ENCODE data around the gene PCDHGB6.
A peak's percentile ranks its signal among the peaks of the same experiment; 100 is the strongest.
"Not testable (repeated sequence)": the region's sequence is repeated elsewhere in the genome, so short reads cannot be mapped to it uniquely, and the experiment has no call there.

Gene PCDHGB6

DNA sequence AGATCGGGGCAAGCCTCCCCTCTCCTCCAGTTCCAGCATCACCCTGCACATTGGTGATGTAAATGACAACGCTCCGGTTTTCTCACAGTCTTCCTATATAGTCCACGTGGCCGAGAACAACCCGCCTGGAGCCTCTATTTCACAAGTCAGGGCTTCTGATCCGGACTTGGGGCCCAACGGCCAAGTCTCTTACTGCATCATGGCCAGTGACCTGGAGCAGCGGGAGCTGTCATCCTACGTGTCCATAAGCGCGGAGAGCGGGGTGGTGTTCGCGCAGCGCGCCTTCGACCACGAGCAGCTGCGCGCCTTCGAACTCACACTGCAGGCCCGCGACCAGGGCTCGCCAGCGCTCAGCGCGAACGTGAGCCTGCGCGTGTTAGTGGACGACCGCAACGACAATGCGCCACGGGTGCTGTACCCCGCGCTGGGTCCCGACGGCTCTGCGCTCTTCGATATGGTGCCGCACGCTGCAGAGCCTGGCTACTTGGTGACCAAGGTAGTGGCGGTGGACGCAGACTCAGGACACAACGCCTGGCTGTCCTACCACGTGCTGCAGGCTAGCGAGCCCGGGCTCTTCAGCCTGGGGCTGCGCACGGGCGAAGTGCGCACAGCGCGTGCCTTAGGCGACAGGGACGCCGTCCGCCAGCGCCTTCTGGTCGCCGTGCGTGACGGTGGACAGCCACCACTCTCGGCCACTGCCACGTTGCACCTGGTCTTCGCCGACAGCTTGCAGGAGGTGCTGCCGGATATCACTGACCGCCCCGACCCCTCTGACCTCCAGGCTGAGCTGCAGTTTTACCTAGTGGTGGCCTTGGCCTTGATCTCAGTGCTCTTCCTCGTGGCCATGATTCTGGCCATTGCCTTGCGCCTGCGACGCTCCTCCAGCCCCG lies 18.4 kb upstream of the PCDHGB6 start:
- DNase-seq = no peak

DNA sequence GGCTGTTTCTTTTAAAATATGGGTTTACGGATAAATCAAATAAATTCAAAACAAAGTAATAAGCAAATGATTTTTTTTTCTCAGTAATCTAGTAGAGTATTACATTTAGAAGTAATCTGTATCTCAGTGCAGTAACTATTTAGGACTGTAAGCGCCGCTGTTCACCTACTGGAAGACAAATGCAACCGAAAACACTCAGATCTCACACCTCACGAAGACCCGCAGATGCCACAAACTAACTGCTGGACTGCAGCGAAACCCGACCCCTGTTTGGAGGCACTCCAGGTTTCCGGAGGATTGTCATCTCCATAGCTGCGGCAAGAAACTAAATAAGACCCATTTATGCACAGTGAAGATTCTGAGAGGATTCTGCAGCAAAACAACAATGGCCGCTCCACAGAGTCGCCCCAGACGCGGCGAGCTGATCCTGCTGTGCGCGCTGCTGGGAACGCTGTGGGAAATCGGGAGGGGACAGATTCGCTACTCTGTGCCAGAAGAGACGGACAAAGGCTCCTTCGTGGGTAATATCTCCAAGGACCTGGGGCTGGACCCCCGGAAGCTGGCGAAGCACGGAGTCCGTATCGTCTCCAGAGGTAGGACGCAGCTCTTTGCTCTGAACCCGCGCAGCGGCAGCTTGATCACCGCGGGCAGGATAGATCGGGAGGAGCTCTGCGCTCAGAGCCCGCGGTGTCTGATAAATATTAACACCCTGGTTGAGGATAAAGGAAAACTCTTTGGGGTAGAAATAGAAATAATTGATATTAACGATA lies 15.2 kb upstream of the PCDHGB6 start, which contains the start of gene PCDHGA8:
Gene PCDHGA8, plus strand, starts transcription at position 205 of the 770 bp plus-strand sequence. Its CDS starts 181 bp downstream, at position 386.
- peak in 1 of 5 experiments; percentile 14 for DNase-seq

DNA sequence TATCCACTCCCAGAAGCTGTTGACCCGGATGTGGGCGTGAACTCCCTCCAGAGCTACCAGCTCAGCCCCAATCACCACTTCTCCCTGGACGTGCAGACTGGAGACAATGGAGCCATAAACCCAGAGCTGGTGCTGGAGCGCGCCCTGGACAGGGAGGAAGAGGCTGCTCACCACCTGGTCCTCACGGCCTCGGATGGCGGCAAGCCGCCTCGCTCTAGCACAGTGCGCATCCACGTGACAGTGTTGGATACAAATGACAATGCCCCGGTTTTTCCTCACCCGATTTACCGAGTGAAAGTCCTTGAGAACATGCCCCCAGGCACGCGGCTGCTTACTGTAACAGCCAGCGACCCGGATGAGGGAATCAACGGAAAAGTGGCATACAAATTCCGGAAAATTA lies 14.6 kb upstream of the PCDHGB6 start:
- DNase-seq = no peak

DNA sequence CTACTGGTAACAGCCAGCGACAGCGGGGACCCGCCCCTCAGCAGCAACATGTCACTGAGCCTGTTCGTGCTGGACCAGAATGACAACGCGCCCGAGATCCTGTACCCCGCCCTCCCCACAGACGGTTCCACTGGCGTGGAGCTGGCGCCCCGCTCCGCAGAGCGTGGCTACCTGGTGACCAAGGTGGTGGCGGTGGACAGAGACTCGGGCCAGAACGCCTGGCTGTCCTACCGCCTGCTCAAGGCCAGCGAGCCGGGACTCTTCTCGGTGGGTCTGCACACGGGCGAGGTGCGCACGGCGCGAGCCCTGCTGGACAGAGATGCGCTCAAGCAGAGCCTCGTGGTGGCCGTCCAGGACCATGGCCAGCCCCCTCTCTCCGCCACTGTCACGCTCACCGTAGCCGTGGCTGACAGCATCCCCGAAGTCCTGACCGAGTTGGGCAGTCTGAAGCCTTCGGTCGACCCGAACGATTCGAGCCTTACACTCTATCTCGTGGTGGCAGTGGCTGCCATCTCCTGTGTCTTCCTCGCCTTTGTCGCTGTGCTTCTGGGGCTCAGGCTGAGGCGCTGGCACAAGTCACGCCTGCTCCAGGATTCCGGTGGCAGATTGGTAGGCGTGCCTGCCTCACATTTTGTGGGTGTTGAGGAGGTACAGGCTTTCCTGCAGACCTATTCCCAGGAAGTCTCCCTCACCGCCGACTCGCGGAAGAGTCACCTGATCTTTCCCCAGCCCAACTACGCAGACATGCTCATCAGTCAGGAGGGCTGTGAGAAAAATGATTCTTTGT lies 13.2 kb upstream of the PCDHGB6 start:
- not testable (repeated sequence) for DNase-seq

DNA sequence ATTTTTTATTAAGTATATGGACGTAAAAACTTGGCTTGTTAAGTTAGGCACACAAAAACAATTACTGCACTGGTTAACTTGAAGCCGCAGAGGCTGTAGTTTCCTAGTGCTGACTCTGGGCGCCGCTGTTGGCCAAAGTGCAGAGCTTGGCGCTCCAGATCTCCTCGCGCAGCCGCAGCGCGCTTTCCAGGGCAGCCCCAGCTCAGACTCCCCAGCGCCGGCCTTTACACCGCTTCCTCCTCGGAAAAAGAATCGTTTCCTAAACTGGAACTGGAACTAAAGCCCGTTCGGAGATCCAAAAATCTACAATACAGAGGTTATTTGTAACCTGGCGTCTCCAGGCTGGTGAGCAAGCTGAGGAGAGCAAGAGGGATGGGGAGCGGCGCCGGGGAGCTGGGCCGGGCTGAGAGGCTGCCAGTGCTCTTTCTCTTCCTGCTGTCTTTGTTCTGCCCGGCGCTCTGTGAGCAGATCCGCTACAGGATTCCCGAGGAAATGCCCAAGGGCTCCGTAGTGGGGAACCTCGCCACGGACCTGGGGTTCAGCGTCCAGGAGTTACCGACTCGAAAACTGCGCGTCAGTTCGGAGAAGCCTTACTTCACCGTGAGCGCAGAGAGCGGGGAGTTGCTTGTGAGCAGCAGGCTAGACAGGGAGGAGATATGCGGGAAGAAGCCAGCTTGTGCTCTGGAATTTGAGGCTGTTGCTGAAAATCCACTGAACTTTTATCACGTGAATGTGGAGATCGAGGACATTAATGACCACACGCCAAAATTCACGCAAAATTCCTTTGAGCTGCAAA lies 9.9 kb upstream of the PCDHGB6 start, which contains the start of gene PCDHGB5:
Gene PCDHGB5, plus strand, starts transcription at position 192 of the 796 bp plus-strand sequence. Its CDS starts 181 bp downstream, at position 373.
- peak in 1 of 5 experiments; percentile 45 for DNase-seq

DNA sequence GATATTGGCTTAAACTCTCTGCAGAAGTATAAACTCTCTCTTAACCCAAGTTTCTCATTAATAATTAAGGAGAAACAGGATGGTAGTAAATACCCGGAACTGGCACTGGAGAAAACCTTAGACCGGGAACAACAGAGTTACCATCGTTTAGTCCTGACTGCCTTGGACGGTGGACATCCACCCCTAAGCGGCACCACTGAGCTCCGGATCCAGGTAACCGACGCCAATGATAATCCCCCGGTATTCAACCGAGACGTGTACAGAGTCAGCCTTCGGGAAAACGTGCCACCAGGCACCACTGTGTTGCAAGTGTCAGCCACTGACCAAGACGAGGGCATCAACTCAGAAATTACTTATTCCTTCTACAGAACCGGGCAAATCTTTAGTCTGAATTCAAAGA lies 9.2 kb upstream of the PCDHGB6 start:
- no peak for DNase-seq

DNA sequence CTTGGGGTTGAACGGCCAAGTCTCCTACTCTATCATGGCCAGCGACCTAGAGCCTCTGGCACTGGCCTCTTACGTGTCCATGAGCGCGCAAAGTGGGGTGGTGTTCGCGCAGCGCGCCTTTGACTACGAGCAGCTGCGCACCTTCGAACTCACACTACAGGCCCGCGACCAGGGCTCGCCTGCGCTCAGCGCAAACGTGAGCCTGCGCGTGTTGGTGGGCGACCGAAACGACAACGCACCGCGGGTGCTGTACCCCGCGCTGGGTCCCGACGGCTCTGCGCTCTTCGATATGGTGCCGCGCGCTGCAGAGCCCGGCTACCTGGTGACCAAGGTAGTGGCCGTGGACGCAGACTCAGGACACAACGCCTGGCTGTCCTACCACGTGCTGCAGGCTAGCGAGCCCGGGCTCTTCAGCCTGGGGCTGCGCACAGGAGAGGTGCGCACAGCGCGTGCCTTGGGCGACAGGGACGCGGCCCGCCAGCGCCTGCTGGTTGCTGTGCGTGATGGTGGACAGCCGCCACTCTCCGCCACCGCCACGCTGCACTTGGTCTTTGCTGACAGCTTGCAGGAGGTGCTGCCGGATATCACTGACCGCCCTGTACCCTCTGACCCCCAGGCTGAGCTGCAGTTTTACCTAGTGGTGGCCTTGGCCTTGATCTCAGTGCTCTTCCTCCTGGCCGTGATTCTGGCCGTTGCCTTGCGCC lies 8.1 kb upstream of the PCDHGB6 start:
- no peak for DNase-seq

DNA sequence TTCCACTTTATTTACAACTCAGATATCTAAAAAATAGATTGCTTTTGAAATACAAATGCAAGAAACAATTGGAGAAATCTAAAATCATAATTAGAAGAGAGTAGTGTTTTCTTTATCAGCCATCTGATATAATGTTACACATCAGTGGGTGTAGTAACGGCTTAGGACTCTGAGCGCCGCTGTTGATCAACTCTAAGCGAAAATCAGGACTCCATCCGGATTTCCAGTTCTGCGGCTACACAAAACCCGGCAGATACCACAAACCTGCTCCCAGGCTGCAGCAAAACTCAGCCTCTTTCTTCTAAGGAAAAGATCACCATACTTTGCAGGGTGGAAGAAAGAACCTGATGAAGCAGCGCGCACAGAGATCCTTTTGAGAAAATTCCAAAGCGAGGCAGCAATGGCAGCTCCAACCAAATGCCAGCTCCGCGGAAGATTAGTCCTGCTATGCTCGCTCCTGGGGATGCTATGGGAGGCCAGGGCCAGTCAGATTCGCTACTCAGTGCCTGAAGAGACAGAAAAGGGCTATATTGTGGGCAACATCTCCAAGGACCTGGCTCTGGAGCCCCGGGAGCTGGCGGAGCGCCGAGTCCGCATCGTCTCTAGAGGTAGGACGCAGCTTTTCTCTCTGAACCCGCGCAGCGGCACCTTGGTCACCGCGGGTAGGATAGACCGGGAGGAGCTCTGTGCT lies 5.1 kb upstream of the PCDHGB6 start, which contains the start of gene PCDHGA9:
Gene PCDHGA9, plus strand, starts transcription at position 226 of the 691 bp plus-strand sequence. Its CDS starts 175 bp downstream, at position 401.
- no peak for DNase-seq

DNA sequence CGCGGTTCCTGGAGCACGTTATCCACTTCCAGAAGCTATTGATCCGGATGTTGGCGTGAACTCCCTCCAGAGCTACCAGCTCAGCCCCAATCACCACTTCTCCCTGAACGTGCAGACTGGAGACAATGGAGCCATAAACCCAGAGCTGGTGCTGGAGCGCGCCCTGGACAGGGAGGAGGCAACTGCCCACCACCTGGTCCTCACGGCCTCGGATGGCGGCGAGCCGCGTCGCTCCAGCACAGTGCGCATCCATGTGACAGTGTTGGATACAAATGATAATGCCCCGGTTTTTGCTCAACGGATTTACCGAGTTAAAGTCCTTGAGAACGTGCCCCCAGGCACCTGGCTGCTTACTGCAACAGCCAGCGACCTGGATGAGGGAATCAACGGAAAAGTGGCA lies 4.4 kb upstream of the PCDHGB6 start:
- DNase-seq = no peak

DNA sequence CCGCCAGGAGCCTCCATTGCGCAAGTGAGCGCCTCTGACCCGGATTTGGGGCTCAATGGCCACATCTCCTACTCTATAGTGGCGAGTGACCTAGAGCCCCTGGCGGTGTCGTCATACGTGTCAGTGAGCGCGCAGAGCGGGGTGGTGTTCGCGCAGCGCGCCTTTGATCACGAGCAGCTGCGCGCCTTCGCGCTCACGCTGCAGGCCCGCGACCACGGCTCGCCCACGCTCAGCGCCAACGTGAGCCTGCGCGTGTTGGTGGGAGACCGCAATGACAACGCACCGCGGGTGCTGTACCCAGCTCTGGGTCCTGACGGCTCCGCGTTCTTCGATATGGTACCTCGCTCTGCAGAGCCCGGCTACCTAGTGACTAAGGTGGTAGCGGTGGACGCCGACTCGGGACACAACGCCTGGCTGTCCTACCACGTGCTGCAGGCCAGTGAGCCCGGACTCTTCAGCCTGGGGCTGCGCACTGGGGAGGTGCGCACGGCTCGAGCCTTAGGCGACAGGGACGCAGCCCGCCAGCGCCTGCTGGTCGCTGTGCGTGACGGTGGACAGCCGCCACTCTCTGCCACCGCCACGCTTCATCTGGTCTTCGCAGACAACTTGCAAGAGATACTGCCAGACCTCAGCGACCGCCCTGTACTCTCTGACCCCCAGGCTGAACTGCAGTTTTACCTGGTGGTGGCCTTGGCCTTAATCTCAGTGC lies 1.9 kb downstream of the PCDHGB6 start:
- no peak for DNase-seq

DNA sequence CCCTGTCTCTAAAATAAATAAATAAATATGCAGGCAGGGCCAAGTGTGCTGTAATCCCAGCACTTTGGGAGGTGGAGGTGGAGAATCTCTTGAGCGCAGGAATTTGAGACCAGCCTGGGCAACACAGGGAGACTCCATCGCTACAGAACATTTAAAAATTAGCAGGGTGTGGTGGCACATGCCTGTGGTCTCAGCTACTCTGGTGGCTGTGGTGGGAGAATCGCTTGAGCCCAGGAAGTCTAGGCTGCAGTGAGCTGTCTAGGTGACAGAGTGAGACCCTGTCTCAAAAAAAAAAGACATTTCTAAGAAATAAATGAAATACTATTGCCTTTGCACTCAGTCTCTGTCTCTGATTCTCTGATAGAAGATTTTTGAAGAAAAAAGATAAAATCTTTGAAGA lies 3.8 kb downstream of the PCDHGB6 start:
- DNase-seq = no peak

DNA sequence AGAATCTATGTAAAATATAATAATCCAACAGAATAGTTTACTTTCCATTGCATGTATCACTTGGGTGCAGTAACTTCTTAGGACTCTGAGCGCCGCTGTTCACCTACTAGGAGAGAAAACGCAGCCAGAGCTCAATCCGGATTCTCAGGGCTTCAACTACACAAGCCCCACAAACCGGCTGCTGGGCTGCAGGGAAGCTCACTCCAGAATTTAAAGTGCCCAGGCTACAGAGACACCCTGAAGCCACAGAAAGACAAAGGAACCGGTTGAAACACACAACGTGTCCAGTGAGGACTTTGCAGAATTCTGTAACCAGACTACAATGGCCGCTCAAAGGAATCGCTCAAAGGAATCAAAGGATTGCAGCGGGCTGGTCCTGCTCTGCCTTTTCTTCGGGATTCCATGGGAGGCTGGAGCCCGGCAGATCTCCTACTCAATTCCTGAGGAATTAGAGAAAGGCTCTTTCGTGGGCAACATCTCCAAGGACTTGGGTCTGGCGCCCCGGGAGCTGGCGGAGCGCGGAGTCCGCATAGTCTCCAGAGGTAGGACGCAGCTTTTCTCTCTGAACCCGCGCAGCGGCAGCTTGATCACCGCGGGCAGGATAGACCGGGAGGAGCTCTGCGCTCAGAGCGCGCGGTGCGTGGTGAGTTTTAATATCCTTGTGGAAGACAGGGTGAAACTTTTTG lies 5.2 kb downstream of the PCDHGB6 start, which contains the start of gene PCDHGA10:
Gene PCDHGA10, plus strand, starts transcription at position 134 of the 686 bp plus-strand sequence. Its CDS starts 189 bp downstream, at position 323.
- DNase-seq = peak in 3 of 5 experiments; percentile 40 to 65 (median 46)

DNA sequence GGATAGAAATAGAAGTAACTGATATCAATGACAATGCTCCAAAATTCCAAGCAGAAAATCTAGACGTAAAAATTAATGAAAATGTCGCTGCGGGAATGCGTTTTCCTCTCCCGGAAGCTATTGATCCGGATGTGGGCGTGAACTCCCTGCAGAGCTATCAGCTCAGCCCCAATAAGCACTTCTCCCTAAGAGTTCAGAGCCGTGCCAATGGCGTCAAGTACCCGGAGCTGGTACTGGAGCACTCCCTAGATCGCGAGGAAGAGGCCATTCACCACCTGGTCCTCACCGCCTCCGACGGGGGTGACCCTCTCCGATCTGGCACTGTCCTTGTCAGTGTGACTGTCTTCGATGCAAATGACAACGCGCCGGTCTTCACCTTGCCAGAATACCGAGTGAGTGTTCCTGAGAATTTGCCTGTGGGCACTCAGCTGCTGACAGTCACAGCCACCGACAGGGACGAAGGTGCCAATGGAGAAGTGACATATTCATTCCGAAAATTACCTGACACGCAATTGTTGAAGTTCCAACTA lies 5.8 kb downstream of the PCDHGB6 start:
- no peak for DNase-seq

DNA sequence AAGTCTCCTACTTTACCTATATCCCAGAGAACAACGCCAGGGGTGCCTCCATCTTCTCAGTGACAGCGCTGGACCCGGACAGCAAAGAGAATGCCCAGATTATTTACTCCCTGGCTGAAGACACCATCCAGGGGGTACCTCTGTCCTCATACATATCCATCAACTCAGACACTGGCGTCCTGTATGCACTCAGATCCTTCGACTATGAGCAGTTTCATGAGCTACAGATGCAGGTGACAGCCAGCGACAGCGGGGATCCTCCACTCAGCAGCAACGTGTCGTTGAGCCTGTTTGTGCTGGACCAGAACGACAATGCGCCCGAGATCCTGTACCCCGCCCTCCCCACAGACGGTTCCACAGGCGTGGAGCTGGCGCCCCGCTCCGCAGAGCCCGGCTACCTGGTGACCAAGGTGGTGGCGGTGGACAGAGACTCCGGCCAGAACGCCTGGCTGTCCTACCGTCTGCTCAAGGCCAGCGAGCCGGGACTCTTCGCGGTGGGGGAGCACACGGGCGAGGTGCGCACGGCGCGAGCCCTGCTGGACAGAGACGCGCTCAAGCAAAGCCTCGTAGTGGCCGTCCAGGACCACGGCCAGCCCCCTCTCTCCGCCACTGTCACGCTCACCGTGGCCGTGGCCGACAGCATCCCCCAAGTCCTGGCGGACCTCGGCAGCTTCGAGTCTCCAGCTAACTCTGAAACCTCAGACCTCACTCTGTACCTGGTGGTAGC lies 6.9 kb downstream of the PCDHGB6 start:
- DNase-seq = not testable (repeated sequence)

DNA sequence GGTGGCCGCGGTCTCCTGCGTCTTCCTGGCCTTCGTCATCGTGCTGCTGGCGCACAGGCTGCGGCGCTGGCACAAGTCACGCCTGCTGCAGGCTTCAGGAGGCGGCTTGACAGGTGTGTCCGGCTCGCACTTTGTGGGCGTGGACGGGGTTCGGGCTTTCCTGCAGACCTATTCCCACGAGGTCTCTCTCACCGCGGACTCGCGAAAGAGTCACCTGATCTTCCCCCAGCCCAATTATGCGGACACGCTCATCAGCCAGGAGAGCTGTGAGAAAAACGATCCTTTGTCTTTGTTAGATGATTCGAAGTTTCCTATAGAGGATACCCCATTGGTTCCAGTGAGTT lies 7.4 kb downstream of the PCDHGB6 start:
- DNase-seq = not testable (repeated sequence)

DNA sequence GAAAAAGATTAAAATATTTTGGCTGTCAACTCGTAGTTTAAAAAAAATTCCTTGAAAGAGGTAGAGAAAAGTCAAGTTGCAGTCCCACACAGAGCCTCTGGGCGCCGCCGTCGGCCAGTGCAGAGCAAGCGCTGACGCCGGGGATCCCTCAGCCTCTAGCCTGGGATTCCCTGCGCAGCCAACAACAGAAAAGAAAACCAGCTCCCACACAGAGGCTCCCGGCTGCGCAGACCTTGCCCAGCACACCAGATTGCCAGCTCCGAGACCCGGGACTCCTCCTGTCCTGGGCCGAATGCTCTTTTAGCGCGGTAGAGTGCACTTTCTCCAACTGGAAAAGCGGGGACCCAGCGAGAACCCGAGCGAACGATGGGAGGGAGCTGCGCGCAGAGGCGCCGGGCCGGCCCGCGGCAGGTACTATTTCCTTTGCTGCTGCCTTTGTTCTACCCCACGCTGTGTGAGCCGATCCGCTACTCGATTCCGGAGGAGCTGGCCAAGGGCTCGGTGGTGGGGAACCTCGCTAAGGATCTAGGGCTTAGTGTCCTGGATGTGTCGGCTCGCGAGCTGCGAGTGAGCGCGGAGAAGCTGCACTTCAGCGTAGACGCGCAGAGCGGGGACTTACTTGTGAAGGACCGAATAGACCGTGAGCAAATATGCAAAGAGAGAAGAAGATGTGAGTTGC lies 9.8 kb downstream of the PCDHGB6 start, which contains the start of gene PCDHGB7:
Gene PCDHGB7, plus strand, starts transcription at position 184 of the 679 bp plus-strand sequence. Its CDS starts 183 bp downstream, at position 367.
- DNase-seq = peak in 3 of 5 experiments; percentile 21 to 56 (median 35)
